Measurements from ENCODE around the gene SMARCC1. TPM values are rescaled to one million over a fixed set of nuclear protein-coding genes. Genes with fewer than 3 reads are reported as not detected.

The SMARCC1 gene
- total RNA-seq, 2 donors from 2014 or later, result 72.6 to 90.2 TPM

DNA sequence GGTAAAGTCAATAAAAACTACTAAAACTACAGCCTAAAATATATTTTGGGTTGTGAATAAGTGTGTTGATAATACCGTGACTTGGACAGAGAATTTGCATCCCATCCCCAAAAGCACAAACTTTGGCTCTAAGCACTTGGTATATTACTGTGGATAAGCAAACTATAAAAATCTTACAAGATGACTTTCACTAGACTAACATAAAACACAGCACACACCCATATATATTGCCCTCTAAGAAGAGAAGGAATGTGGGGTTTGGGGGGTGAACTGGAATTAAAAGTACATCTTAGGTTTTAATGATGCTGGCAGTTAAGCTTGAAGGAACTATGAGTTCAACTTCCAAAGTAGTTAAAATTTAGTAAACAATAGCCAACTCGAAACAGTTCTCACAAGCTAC lies 174.4 kb downstream of the SMARCC1 start:
- Histone ChIP-seq H3K4me3 (no peak overlapping the region), H3K9ac (ENCODE audit: low read depth in 2 of 2, low read length in 2 of 2) (no peak overlapping the region), H3K9me3 (no peaks in the 10 kb centered on the region), H3K36me3 (no peaks in the 10 kb centered on the region), H3K4me1 (peaks cover 3% of the 10 kb centered on the region), H3K27ac (no peak overlapping the region), H3K27me3 (no peaks in the 10 kb centered on the region)
- intact Hi-C loops (cut with DNase I), result no loop called here
- TF ChIP-seq, protein P1, sequence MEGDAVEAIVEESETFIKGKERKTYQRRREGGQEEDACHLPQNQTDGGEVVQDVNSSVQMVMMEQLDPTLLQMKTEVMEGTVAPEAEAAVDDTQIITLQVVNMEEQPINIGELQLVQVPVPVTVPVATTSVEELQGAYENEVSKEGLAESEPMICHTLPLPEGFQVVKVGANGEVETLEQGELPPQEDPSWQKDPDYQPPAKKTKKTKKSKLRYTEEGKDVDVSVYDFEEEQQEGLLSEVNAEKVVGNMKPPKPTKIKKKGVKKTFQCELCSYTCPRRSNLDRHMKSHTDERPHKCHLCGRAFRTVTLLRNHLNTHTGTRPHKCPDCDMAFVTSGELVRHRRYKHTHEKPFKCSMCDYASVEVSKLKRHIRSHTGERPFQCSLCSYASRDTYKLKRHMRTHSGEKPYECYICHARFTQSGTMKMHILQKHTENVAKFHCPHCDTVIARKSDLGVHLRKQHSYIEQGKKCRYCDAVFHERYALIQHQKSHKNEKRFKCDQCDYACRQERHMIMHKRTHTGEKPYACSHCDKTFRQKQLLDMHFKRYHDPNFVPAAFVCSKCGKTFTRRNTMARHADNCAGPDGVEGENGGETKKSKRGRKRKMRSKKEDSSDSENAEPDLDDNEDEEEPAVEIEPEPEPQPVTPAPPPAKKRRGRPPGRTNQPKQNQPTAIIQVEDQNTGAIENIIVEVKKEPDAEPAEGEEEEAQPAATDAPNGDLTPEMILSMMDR (IDR thresholded peaks at IDR 0.05), result no peak
- no peak for DNase-seq

DNA sequence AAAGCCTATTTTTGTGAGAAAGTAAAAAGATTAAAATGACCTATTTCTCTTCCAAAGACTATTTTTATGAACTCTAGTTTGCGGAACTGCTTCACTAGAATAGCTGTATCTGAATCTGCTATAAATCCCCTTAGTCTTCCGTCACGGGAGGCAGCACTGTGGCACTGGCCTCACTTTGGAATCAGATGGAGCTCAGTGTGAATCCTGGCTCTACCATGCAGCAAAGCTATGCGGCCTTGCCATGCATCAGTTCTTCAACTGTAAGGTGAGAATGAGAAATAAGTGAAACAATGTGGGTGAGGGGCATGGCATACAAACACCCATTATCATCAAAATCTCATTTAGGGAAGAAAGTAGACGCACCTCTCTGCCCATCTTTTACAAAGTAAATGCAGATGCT lies 175.5 kb downstream of the SMARCC1 start:
- no peak for DNase-seq
- H3K4me1 ChIP-seq, result peaks cover 3% of the 10 kb centered on the region
- H3K27me3 ChIP-seq, result no peaks in the 10 kb centered on the region
- no peaks in the 10 kb centered on the region for H3K9me3 ChIP-seq
- H3K4me3 ChIP-seq, result no peak overlapping the region
- no peak overlapping the region for H3K9ac ChIP-seq (ENCODE audit: low read depth in 2 of 2, low read length in 2 of 2)
- H3K36me3 ChIP-seq, result no peaks in the 10 kb centered on the region
- TF ChIP-seq, protein P1 (IDR thresholded peaks at IDR 0.05), result no peak
- intact Hi-C loops (cut with DNase I), result no loop called here
- no peak overlapping the region for H3K27ac ChIP-seq

DNA sequence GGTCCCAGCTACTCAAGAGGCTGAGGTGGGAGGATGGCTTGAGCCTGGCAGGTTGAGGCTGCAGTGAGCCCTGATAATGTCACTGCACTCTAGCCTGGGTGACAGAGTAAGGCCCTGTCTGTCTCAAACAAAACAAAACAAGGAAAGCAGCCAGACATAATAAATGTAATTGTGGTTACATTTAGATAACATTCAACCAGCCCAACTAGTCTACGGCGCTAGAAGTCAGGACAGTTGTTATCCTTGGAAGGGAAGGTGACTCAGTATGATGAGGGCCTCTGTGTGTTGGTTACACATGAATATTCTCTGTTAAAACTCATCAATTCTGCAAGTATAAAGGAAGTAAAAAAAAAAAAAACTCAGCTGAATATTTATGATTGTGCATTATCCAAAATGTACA lies 176.0 kb downstream of the SMARCC1 start:
- H3K36me3 ChIP-seq, result no peaks in the 10 kb centered on the region

DNA sequence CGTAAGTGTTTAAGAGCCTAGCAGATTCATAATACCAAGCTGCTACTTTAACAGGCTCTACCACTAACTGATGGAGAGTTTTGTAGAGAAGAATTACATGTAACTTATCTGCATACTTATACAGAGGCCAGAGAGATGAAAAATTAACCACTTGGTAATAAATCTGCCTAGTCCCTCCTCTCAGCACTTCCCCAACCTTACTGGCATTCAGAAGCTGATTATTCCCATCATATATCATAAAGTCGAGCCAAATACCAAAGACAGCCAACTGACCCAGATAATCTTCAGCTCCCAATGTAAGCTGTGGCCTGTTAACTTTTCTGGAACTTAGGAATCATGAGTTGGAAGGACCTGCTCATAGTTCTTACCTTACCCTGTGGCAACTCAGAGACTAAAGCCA lies 177.5 kb downstream of the SMARCC1 start:
- intact Hi-C loops (cut with DNase I), result no loop called here
- no peak for DNase-seq

More for the DNA sequence above, 176.0 kb downstream of the SMARCC1 start:
- TF ChIP-seq, protein P1 (IDR thresholded peaks at IDR 0.05), result no peak
- intact Hi-C loops (cut with DNase I), result no loop called here
- no peak overlapping the region for H3K27ac ChIP-seq
- H3K27me3 ChIP-seq, result no peaks in the 10 kb centered on the region
- H3K9ac ChIP-seq (ENCODE audit: low read depth in 2 of 2, low read length in 2 of 2), result no peak overlapping the region
- no peaks in the 10 kb centered on the region for H3K9me3 ChIP-seq
- peak; percentile 18 for DNase-seq
- peaks cover 3% of the 10 kb centered on the region for H3K4me1 ChIP-seq
- no peak overlapping the region for H3K4me3 ChIP-seq

DNA sequence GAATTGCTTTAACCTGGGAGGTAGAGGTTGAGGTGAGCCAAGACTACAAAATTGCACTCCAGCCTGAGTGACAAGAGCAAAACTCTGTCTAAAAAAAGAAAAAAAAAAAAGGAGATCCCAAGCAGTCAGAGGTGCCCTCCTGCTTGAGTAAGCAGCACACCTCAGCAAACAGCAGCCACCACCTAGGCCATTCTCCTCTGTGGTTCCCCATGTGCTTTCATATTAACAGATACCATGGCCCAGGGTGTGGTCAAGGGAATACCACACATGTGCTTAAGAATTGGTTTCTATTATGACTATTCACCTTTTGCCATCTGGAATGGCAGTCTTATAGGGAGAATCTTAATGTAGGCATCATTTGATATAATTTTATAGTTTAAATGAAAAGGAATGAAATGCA lies 178.4 kb downstream of the SMARCC1 start:
- no peaks in the 10 kb centered on the region for H3K36me3 ChIP-seq
- H3K27me3 ChIP-seq, result no peaks in the 10 kb centered on the region
- no peak for DNase-seq
- H3K9me3 ChIP-seq, result no peaks in the 10 kb centered on the region
- H3K4me3 ChIP-seq, result no peak overlapping the region
- peaks cover 3% of the 10 kb centered on the region for H3K4me1 ChIP-seq
- no peak overlapping the region for H3K27ac ChIP-seq
- TF ChIP-seq, protein P1 (IDR thresholded peaks at IDR 0.05), result no peak
- H3K9ac ChIP-seq (ENCODE audit: low read depth in 2 of 2, low read length in 2 of 2), result no peak overlapping the region
- intact Hi-C loops (cut with DNase I), result no loop called here

More for the DNA sequence above, 177.5 kb downstream of the SMARCC1 start:
- no peak overlapping the region for H3K9ac ChIP-seq (ENCODE audit: low read depth in 2 of 2, low read length in 2 of 2)
- H3K27me3 ChIP-seq, result no peaks in the 10 kb centered on the region
- H3K36me3 ChIP-seq, result no peaks in the 10 kb centered on the region
- H3K27ac ChIP-seq, result no peak overlapping the region
- no peak overlapping the region for H3K4me3 ChIP-seq
- TF ChIP-seq, protein P1 (IDR thresholded peaks at IDR 0.05), result no peak
- H3K9me3 ChIP-seq, result no peaks in the 10 kb centered on the region
- peaks cover 3% of the 10 kb centered on the region for H3K4me1 ChIP-seq

DNA sequence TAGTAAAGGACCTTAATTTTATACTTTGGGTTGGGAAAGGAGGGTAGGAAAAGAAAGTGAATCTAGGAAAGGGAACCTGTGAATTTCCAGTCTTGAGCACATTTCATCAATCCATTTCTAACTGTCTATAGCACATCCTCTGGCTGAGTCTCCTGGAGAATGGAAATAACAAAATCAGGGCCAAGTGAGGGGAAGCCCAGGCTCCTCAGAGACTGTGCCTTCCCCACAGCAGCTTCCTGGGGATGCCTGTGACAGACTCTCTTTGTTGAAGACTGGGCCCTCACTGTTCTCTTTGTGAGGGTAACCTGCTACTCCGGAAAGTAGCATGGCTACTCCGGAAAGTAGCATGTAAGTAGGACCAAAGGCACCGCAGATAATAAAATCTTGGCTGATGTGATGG lies 180.4 kb downstream of the SMARCC1 start:
- intact Hi-C loops (cut with DNase I), result no loop called here
- TF ChIP-seq, protein P1 (IDR thresholded peaks at IDR 0.05), result no peak

More for the DNA sequence above, 180.4 kb downstream of the SMARCC1 start:
- Histone ChIP-seq H3K27me3 (no peaks in the 10 kb centered on the region), H3K4me1 (peaks cover 3% of the 10 kb centered on the region), H3K4me3 (no peak overlapping the region), H3K9me3 (no peaks in the 10 kb centered on the region), H3K36me3 (no peaks in the 10 kb centered on the region), H3K9ac (ENCODE audit: low read depth in 2 of 2, low read length in 2 of 2) (no peak overlapping the region), H3K27ac (no peak overlapping the region)
- DNase-seq, result no peak

Measured in colonic mucosa (tissue), 4 donors.